B cell (primary cell): Measurements from ENCODE around the gene KLHDC8B. TPM values are rescaled to one million over a fixed set of nuclear protein-coding genes. Genes with fewer than 3 reads are reported as not detected.

ENCODE experiments used
- ATAC-seq: fragments of 200-7000 bp; cut with Tn5 transposase; one replicate; pipeline ENCODE4 v1.10.0; 2021; ENCODE audit warnings: low read depth, mild to moderate bottlenecking, moderate number of reproducible peaks, moderate library complexity
- CTCF ChIA-PET: fragments of 350-600 bp; sonication (Branson Sonifier 250); formaldehyde crosslinking; loops from one replicate; lab custom pipeline; 2021; ENCODE audit warnings: antibody characterized with exemption, inconsistent platforms; lab: Charles Lee
- POLR2A ChIA-PET: fragments of 350-600 bp; sonication (Branson Sonifier 250); formaldehyde crosslinking; loops from one replicate; lab custom pipeline; 2021; ENCODE audit warnings: antibody characterized with exemption; lab: Charles Lee
- DNase-seq: peaks from one replicate; pipeline ENCODE4 v3.0.0; 2013
- H2AFZ ChIP-seq: 2 replicates; pipeline ENCODE4 v1.6.1; 2012; ENCODE audit warnings: mild to moderate bottlenecking, low read depth, low read length; ENCODE audit not compliant: insufficient read depth, poor library complexity, severe bottlenecking
- H3K27ac ChIP-seq, 2 donors: 1 replicate in 1 of 2; 2 replicates in 1 of 2; pipeline ENCODE4 v1.5.1; 2012 to 2013; ENCODE audit warnings: low read length in 2 of 2, mild to moderate bottlenecking in 2 of 2, moderate library complexity in 1 of 2
- H3K27me3 ChIP-seq, 4 experiments: fragments of 200-600 bp in 1 of 4; sonication (generic) in 1 of 4; replicated peaks in 1 of 4; 1 replicate in 2 of 4; 2 replicates in 2 of 4; pipeline versions ENCODE4 v1.6.1 to v1.7.0; 2013 to 2016; ENCODE audit warnings: low read length in 3 of 4, mild to moderate bottlenecking in 2 of 4, mixed read lengths in 1 of 4, moderate library complexity in 1 of 4; ENCODE audit not compliant: insufficient read depth in 4 of 4, control insufficient read depth in 3 of 4; ENCODE audit errors: control extremely low read depth in 1 of 4
- H3K36me3 ChIP-seq, 2 experiments: replicated peaks in 1 of 2; 1 replicate in 1 of 2; 2 replicates in 1 of 2; pipeline versions ENCODE4 v1.6.1 to v1.7.1; 2013; ENCODE audit warnings: low read length in 1 of 2; ENCODE audit not compliant: insufficient read depth in 2 of 2, control insufficient read depth in 1 of 2; ENCODE audit errors: control extremely low read depth in 1 of 2, extremely low read depth in 1 of 2
- H3K4me1 ChIP-seq, 2 donors: fragments of 200-600 bp in 1 of 2; sonication (generic) in 1 of 2; 1 replicate in 1 of 2; 2 replicates in 1 of 2; pipeline versions ENCODE4 v1.5.1 to v1.6.1; 2013 to 2017; ENCODE audit warnings: low read length in 2 of 2; ENCODE audit not compliant: control insufficient read depth in 2 of 2, insufficient read depth in 2 of 2
- H3K4me2 ChIP-seq: replicated peaks from 2 replicates; pipeline ENCODE3; 2012; ENCODE audit warnings: mild to moderate bottlenecking, low read depth, low read length; ENCODE audit not compliant: poor library complexity, severe bottlenecking
- H3K4me3 ChIP-seq, 5 experiments: fragments of 200-600 bp in 1 of 5; sonication (generic) in 1 of 5; 1 replicate in 3 of 5; 2 replicates in 2 of 5; pipeline versions ENCODE4 v1.5.1 to v1.7.0; 2011 to 2016; ENCODE audit warnings: low read length in 4 of 5, mild to moderate bottlenecking in 4 of 5, low read depth in 2 of 5, control low read depth in 1 of 5, moderate library complexity in 1 of 5; ENCODE audit not compliant: insufficient read depth in 1 of 5; ENCODE audit errors: control extremely low read depth in 1 of 5, extremely low read depth in 1 of 5
- H3K79me2 ChIP-seq: fragments of 200-600 bp; sonication (generic); one replicate; pipeline ENCODE4 v1.6.0; 2016; ENCODE audit warnings: low read length; ENCODE audit not compliant: control insufficient read depth, insufficient read depth
- H3K9ac ChIP-seq: fragments of 200-600 bp; sonication (generic); 2 replicates; pipeline ENCODE4 v1.6.1; 2017; ENCODE audit warnings: mild to moderate bottlenecking, low read length, moderate library complexity
- H3K9me3 ChIP-seq, 3 donors: one replicate each; pipeline versions ENCODE4 v1.6.1 to v1.7.1; 2013; ENCODE audit warnings: low read length in 2 of 3; ENCODE audit not compliant: control insufficient read depth in 2 of 3, insufficient read depth in 1 of 3; ENCODE audit errors: control extremely low read depth in 1 of 3
- H4K20me1 ChIP-seq: 2 replicates; pipeline ENCODE4 v1.6.0; 2012; ENCODE audit warnings: mild to moderate bottlenecking, low read length; ENCODE audit not compliant: insufficient read depth, control insufficient read depth, poor library complexity, severe bottlenecking
- H3K27ac Mint-ChIP-seq: one replicate; pipeline ENCODE4 v1.8.0; 2021; ENCODE audit warnings: mixed read lengths
- H3K27me3 Mint-ChIP-seq: one replicate; pipeline ENCODE4 v1.8.0; 2021; ENCODE audit warnings: mixed read lengths
- H3K4me1 Mint-ChIP-seq: one replicate; pipeline ENCODE4 v1.8.0; 2021; ENCODE audit warnings: mixed read lengths
- H3K4me3 Mint-ChIP-seq: one replicate; pipeline ENCODE4 v1.8.0; 2021; ENCODE audit warnings: mixed read lengths
- H3K9me3 Mint-ChIP-seq: one replicate; pipeline ENCODE4 v1.8.0; 2022; ENCODE audit warnings: mixed read lengths; ENCODE audit not compliant: insufficient read depth
- CTCF ChIP-seq: fragments of 200-600 bp; IDR thresholded peaks from one replicate; pipeline ENCODE4 v1.8.0; 2022; ENCODE audit warnings: antibody characterized with exemption, mild to moderate bottlenecking
- EZH2 ChIP-seq: IDR thresholded peaks from 2 replicates; pipeline ENCODE4 v1.6.1; 2012; ENCODE audit warnings: borderline replicate concordance, low read depth, mild to moderate bottlenecking, moderate library complexity, low read length; ENCODE audit not compliant: insufficient read depth, poor library complexity, severe bottlenecking
- WGBS: methylation state at CpG from one replicate; pipeline ENCODE4 v1.1.5; 2013; ENCODE audit warnings: missing lambda C conversion rate; ENCODE audit not compliant: insufficient coverage; 5-methylcytosine and 5-hydroxymethylcytosine counted together
- intact Hi-C: fragments of 100-400 bp; cut with micrococcal nuclease; formaldehyde crosslinking; loops from one replicate; pipeline ENCODE4 v1.10.0; 2022
- polyA plus RNA-seq: library from polyadenylated mRNA; depleted of rRNA; stranded (reverse); fragments of >200 nt; gene quantifications from 2 replicates; pipeline ENCODE4 v1.2.3, GENCODE V29; 2012
- total RNA-seq, 2 donors: library from RNA; stranded (reverse); fragments of 120-200 nt in 1 of 2; gene quantifications; 1 replicate in 1 of 2; 2 replicates in 1 of 2; pipeline versions ENCODE4 v1.2.3 to v1.2.4, GENCODE V29; 2013 to 2022

Gene KLHDC8B
- total and polyA plus RNA-seq, 2 donors (not counting 1 experiment from before 2014, with no cell fraction given): 0.43 to 3.6 TPM

DNA sequence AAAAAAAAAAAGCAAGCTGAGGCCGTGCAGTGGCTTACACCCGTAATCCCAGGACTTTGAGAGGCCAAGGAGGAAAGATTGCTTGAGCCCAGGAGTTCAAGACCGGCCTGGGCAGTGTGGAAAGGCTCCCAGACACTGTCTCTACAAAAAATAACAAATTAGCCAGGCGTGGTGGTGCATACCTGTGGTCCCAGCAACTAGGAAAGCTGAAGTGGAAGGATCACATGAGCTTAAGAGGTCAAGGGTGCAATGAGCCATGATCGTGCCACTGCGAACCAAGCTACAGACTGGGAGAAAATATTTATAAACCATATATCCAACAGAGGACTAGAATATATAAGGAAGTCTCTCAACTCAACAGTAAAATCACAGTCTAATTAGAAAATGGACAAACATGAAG lies 10.0 kb downstream of the KLHDC8B start:
- no peak for TF ChIP-seq CTCF
- TF ChIP-seq EZH2: no peak
- no peak for ATAC-seq
- Mint-ChIP-seq H3K4me3 (no peak overlapping the region), H3K4me1 (no peaks in the 10 kb centered on the region), H3K27me3 (peaks cover 19% of the 10 kb centered on the region), H3K27ac (no peak overlapping the region), H3K9me3 (no peaks in the 10 kb centered on the region)
- H3K4me2 ChIP-seq: no peak overlapping the region
- CTCF ChIA-PET: interaction anchor here (1.3 kb wide), 1 partner anchor 10 kb away, joined by 4 read pairs; the partner anchor contains the start of gene KLHDC8B
- no peak overlapping the region for H3K27ac ChIP-seq
- H3K9ac ChIP-seq: no peak overlapping the region
- H4K20me1 ChIP-seq: no peaks in the 10 kb centered on the region
- H2AFZ ChIP-seq: no peak overlapping the region
- WGBS: 36% methylated on average over 3 of the region's 6 CpGs
- no peak overlapping the region for H3K4me3 ChIP-seq
- no peaks in the 10 kb centered on the region for H3K4me1 ChIP-seq
- H3K79me2 ChIP-seq: no peaks in the 10 kb centered on the region
- no peaks in the 10 kb centered on the region for H3K9me3 ChIP-seq
- no peaks in the 10 kb centered on the region for H3K36me3 ChIP-seq
- no peak for DNase-seq
- intact Hi-C loops: no loop called here
- POLR2A ChIA-PET: no interaction called here
- H3K27me3 ChIP-seq: peaks cover 0 to 19% (median 0%) of the 10 kb centered on the region in 4 experiments

GRCh38 chr3:49182682-49183081 lies 11.3 kb downstream of the KLHDC8B start:
- no peak overlapping the region for H3K9ac ChIP-seq
- no peak overlapping the region for H3K4me2 ChIP-seq
- H3K9me3 ChIP-seq: no peaks in the 10 kb centered on the region
- H3K27me3 ChIP-seq: peaks cover 0 to 15% (median 0%) of the 10 kb centered on the region in 4 experiments
- no peaks in the 10 kb centered on the region for H3K4me1 ChIP-seq
- no peak overlapping the region for H2AFZ ChIP-seq
- H3K27ac Mint-ChIP-seq: no peak overlapping the region
- no peak for TF ChIP-seq CTCF
- TF ChIP-seq EZH2: no peak
- ATAC-seq (no peak), DNase-seq (no peak)
- ChIA-PET CTCF (interaction anchor here (1.3 kb wide), 1 partner anchor 11 kb away, joined by 4 read pairs; the partner anchor contains the start of gene KLHDC8B), POLR2A (no interaction called here)
- no peaks in the 10 kb centered on the region for H3K36me3 ChIP-seq
- H4K20me1 ChIP-seq: no peaks in the 10 kb centered on the region
- intact Hi-C loops: no loop called here
- H3K79me2 ChIP-seq: no peaks in the 10 kb centered on the region
- peaks cover 20% of the 10 kb centered on the region for H3K27me3 Mint-ChIP-seq
- no peaks in the 10 kb centered on the region for H3K9me3 Mint-ChIP-seq
- no peak overlapping the region for H3K4me3 ChIP-seq
- no peak overlapping the region for H3K4me3 Mint-ChIP-seq
- no peaks in the 10 kb centered on the region for H3K4me1 Mint-ChIP-seq
- H3K27ac ChIP-seq: no peak overlapping the region
- WGBS: 89% methylated on average over 22 of the region's 24 CpGs
